GM21786 (cell line): Measurements from ENCODE around the gene PCNT.
"Not testable (repeated sequence)": the region's sequence is repeated elsewhere in the genome, so short reads cannot be mapped to it uniquely, and the experiment has no call there.

Experiments used
- ATAC-seq: cut with Tn5 transposase; IDR thresholded peaks from one replicate; pipeline ENCODE4 v1.9.1; 2021; ENCODE audit not compliant: unreplicated experiment

Gene PCNT

GRCh38 chr21:46307625-46308024 lies 16.3 kb upstream of the PCNT start:
- ATAC-seq = no peak

- no peak for ATAC-seq
Observed at GRCh38 chr21:46308431-46308830, 15.5 kb upstream of the PCNT start.

DNA sequence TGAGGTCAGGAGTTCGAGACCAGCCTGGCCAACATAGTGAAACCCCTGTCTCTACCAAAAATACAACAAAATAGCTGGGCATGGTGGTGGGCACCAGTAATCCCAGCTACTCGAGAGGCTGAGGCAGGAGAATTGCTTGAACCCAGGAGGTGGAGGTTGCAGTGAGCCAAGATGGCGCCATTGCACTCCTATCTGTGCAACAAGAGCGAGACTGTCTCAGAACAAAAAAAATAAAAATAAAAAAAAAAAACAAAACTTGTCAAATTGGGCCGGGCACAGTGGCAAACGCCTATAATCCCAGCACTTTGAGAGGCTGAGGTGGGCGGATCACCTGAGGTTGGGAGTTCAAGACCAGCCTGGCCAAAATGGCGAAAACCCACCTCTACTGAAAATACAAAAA lies 13.7 kb upstream of the PCNT start:
- not testable (repeated sequence) for ATAC-seq

GRCh38 chr21:46311568-46311967 lies 12.4 kb upstream of the PCNT start:
- ATAC-seq = no peak

DNA sequence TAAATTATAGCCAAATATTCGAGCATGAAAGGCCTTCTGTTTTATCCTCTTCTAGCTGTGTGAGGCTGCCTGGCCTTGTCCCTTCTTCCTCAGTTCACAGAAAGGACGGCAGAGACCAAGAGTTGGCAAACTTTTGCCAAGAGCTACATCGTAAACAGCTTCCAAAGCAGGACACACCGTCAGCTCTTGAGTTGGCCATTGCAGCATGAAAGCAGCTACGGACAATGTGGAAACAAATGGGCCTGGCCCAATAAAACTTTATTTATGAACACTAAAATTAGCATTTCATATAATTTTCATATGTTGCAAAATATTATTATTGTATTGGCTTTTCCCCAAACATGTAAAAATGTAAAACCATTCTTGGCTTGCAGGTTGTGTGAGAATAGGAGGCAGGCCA lies 11.0 kb upstream of the PCNT start:
- ATAC-seq = no peak

GRCh38 chr21:46314441-46315020 lies 9.4 kb upstream of the PCNT start:
- no peak for ATAC-seq

DNA sequence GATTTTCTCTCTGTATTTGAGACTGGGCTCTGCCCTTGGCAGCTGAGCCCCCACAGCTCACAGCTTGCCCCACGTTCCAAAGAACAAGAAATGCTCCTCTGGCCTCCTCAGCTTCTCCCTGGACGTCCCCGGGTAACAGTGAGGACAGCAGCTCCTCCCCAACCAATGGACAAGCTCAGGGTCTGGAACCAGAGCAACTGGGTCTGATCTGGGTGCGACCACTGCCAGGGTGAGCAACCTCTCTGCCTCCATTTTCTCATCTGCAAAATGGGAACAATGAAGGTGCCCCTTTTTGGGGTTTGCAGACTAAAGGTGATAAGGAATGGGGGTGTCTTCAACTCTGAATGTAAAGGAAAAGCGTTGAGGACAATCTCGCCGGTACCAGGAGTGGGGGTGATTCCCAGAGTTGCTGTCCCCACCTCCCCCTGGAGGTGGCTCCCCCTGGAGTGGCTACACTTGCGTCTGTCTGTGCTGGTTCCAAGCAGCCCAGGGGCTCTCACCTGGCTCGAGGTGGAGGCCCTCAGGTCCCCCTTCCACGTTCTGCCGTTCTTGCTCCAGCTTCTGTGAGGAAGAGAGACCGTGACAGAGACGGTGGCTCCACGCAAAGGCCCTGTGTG lies 7.1 kb upstream of the PCNT start:
- no peak for ATAC-seq

DNA sequence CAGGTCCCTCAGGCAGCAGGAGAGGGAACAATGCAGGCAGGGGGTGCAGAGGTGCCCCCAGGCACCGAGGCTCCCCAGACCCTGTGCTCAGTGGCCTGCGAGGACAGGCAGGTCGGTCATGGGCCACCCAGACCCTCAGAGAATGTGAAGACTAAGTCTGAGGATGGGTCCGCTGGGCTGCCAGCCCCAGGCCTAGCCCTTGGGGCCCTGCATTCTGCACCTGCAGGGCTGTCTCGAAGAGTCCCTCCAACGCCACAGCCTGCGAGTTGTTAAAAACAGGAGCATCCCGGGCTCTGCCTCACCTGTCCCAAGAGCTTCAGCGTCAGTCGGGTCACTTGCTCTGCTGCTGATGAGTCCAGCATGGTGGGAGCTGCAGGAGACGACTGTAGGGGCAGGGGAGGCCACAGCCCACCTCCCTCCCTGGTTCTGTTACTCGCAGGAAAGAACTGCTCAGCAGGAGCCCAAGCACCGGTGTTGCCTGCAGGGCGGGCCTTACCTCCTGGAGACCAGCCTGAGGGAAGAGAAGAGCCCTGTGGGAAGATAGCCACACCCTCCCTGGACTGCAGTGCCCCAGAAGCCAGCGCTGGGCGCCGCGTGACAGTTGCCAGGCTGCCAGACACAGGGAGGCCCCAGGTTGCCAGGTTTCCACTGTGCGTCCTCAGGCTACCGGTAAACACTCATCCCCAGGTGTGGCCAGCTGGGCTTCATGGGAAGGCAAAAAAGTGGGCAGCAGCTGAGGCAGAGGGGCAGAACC lies 6.1 kb upstream of the PCNT start:
- ATAC-seq = no peak

- ATAC-seq = no peak
Observed at GRCh38 chr21:46318464-46318845, 5.5 kb upstream of the PCNT start.

GRCh38 chr21:46319186-46319585 lies 4.8 kb upstream of the PCNT start:
- ATAC-seq = no peak

DNA sequence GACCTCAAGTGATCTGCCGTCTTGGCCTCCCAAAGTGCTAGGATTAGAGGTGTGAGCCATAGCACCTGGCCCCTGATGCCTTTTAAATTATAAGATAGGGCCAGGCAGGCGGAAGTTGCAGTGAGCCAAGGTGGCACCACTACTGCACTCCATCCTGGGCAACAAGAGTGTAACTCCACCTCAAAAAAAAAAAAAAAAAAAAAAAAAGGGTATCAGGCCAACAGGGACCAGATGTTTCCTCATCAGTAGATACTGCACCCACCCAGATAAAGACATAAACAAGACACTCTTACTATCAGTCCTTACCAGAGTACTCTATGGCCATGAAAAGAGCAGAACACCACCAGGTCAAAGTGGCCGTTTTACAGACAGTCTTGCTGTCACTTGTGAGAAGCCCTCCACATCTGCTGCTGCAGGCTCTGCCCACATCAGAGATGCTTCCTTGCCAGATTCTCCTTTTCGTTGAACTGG lies 3.6 kb upstream of the PCNT start:
- no peak for ATAC-seq

GRCh38 chr21:46322351-46323226 lies 1.4 kb upstream of the PCNT start:
- ATAC-seq = no peak

- ATAC-seq = peak; percentile 1
Observed at GRCh38 chr21:46323227-46323709, 688 bp upstream of the PCNT start.

DNA sequence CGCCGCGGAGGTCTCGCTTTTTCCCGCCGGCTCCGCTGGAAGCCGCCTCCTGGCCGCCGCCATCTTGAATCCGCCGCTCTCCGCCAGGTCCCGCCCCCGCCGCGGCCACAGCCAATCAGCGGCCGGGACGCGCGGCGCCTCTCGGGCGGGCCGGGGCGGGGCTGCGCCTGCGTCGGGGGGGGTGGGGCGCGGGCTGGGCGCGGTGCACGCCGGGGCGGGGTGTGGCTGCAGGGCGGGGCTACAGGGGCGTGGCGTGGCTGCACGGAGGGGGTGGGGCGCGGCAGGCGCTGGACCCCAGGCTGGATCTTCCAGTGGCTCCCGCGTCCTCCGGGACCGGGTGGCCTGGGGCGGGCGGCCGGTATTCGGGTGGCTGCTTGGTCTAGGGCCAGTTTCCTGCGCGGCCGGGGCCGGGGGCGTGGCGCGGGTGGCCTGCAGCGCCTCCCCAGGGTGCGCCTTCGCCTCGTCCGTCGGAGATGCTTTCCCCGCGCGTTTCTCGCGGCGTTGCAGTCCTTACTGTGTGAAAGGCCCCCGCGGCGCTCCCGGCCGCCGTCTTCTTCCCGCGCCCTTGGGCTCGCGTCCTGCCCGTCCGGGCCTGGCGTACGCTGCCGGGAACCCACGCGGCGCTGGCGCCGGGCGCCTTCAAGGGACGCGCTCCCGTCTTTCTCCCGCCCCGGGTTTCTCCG lies 575 bp downstream of the PCNT start:
- ATAC-seq = peak; percentile 52

DNA sequence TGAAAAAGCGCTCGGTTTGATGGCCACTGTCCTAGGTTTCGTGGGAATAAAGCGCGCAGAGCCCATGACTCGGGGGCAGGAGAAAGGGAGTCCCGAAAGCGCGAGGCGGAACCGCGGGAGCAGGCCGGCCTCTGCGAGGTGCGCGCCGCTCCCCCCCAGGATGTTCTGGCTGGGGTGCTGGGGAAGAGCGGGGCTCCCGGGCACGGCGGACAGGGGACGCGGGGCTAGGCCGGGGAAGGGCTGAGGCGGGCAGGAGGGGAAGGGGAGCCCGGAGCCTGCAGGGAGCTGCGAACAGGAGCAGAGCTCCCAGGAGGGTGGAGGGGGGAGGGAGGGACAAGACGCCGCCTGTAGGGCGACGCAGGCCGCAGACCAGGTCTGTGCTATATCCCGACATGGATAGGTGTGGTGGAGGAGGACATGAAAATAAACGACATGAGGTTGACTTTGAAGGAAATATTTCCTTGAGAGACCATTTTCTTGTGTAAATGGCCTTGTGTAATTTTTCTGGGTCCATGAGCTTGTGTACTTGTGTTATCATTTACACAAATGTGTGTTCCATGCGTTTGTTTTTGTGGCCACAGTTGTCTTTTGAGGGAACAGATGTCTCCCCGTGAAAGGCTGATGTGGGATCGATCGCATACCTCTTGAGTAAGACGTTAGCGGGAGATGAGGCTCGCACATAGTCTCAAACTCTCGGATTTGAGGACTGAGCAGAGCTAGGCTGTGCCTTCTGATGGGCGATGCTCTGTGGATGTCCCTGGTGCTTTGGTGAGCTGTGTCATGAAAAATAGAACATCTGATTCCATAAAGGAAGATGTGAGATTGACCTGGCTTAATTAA lies 1.3 kb downstream of the PCNT start:
- no peak for ATAC-seq

DNA sequence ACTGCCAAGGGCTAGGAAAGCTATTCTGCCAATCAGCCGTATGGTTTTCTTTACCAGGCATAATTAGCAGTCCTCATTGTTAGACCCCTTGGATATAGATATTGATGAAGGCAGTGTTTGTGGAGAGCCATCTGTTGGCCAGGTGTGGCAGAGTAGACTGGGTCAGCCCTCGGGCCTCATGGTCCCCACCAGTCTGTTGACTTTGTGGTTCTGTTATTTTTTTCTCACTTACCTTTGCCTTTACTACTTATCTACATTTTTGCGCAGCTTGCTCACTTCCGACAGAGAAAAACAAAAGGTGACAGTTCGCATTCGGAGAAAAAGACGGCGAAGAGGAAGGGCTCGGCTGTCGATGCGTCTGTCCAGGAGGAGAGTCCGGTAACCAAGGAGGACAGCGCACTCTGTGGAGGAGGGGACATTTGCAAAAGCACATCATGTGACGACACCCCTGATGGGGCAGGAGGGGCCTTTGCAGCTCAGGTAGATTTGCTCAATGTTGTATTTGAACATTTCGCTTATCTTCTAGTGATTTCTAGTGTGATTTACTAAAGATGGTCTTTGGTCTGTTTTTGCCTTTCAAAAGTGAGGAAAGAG lies 2.3 kb downstream of the PCNT start:
- no peak for ATAC-seq

GRCh38 chr21:46327711-46328110 lies 3.8 kb downstream of the PCNT start:
- ATAC-seq = no peak

GRCh38 chr21:46328151-46328550 lies 4.2 kb downstream of the PCNT start:
- ATAC-seq = no peak

- ATAC-seq = no peak
Observed at GRCh38 chr21:46329796-46330195, 5.8 kb downstream of the PCNT start.
